Lower leg skin (tissue), 4 donors: ENCODE measurements around the gene FARP1. TPM values are rescaled to one million over a fixed set of nuclear protein-coding genes. Genes with fewer than 3 reads are reported as not detected.

Experiments used
- DNase-seq, 2 donors: peaks; one replicate each; pipeline ENCODE4 v3.0.0-alpha.2; 2019; ENCODE audit warnings: low spot score in 2 of 2
- H3K4me3 ChIP-seq: fragments of 200-600 bp; sonication (generic); 2 replicates; pipeline ENCODE4 v1.5.1; 2017; ENCODE audit warnings: mild to moderate bottlenecking, low read depth; ENCODE audit not compliant: poor library complexity, severe bottlenecking
- POLR2A ChIP-seq, 2 donors: fragments of 450-650 bp; IDR thresholded peaks; one replicate each; pipeline ENCODE4 v1.6.1; 2016 to 2017; ENCODE audit warnings: antibody characterized with exemption in 2 of 2, mild to moderate bottlenecking in 1 of 2, moderate library complexity in 1 of 2
- WGBS, 2 donors: methylation state at CpG; one replicate each; pipeline ENCODE4 v1.1.5; 2018; 5-methylcytosine and 5-hydroxymethylcytosine counted together
- intact Hi-C: fragments of 100-400 bp; cut with DNase I; formaldehyde crosslinking; loops from one replicate; pipeline ENCODE4 v1.15.0; 2023; ENCODE audit warnings: low total_unique reads
- total RNA-seq, 4 donors: library from RNA; depleted of rRNA; stranded (reverse); fragments of >200 nt; gene quantifications; one replicate each; pipeline ENCODE4 v1.1.0, GENCODE V29; 2016
- TF ChIP-seq, protein P1 (sequence below), 3 donors: fragments of 450-650 bp; IDR thresholded peaks; one replicate each; pipeline ENCODE4 v1.5.1; 2016; ENCODE audit warnings: antibody characterized with exemption in 3 of 3, mild to moderate bottlenecking in 3 of 3, moderate library complexity in 2 of 3

The FARP1 gene
- total RNA-seq, 4 donors from 2014 or later = 4.9 to 26.2 (median 13.3) TPM

DNA sequence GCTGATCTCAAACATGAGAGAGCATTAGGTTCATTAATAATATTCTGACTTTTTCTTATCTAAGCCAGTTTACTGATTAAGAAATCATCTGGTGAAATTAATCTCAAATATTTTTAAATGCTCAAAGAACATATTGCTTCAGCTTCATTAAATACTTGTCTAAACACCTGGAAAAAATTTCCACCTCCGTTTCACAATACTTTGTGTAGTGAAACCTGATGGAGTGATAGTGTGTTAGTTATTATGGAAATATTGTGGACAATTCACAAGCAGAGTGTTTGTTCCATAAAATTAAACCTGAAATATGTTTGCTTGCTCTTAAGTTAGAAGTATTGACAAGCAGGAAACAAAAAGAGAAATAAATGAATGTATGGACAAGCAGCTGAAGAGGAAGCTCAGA, 91.5 kb downstream of the FARP1 start:
- WGBS, 2 donors = 76 to 79% methylated on average over 1 of the region's 1 CpG
- no peak overlapping the region for H3K4me3 ChIP-seq
- intact Hi-C loops = no loop called here
- TF ChIP-seq, protein P1, sequence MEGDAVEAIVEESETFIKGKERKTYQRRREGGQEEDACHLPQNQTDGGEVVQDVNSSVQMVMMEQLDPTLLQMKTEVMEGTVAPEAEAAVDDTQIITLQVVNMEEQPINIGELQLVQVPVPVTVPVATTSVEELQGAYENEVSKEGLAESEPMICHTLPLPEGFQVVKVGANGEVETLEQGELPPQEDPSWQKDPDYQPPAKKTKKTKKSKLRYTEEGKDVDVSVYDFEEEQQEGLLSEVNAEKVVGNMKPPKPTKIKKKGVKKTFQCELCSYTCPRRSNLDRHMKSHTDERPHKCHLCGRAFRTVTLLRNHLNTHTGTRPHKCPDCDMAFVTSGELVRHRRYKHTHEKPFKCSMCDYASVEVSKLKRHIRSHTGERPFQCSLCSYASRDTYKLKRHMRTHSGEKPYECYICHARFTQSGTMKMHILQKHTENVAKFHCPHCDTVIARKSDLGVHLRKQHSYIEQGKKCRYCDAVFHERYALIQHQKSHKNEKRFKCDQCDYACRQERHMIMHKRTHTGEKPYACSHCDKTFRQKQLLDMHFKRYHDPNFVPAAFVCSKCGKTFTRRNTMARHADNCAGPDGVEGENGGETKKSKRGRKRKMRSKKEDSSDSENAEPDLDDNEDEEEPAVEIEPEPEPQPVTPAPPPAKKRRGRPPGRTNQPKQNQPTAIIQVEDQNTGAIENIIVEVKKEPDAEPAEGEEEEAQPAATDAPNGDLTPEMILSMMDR (IDR thresholded peaks at IDR 0.05) = no peak
- TF ChIP-seq POLR2A (IDR thresholded peaks at IDR 0.05) = no peak
- DNase-seq = no peak

DNA sequence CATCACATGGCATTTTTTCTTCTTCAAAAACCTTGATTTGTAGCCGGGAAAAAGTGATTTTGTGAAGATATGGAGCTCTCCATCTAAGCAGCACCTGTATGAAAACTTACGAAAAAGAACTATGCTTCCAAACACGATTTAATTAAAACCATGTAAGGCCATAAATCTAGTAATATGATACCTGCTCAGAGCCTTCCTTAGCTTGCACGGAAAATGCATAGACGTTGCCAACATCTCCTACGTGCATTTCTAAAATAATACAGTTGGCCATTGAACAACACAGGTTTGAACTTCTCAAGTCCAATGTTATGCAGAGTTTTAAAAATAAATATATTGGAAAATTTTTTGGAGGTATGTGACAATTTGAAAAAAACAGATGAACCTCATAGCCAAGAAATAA, 93.3 kb downstream of the FARP1 start:
- 56 to 62% methylated on average over 6 of the region's 6 CpGs for WGBS, 2 donors
- no peak overlapping the region for H3K4me3 ChIP-seq
- intact Hi-C loops = no loop called here
- TF ChIP-seq POLR2A (IDR thresholded peaks at IDR 0.05) = no peak
- TF ChIP-seq, protein P1 (IDR thresholded peaks at IDR 0.05) = no peak
- DNase-seq = no peak

DNA sequence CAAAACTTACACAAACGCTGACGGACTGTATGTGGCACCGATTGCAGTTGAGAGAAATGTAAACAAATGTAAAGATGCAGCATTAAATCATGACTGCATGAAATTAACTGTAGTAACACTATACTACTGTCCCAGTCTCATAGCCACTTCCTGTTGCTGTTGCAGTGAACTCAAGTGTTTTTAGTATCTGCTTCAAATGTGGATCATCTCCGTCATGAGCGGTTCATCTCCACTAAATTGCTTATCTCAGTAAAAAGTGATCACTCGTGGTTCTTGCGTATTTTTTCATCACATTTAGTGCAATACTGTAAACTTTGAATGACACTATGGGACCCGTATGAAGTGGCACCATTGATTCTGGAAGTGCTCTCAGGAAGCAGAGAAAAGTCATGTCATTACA, 94.4 kb downstream of the FARP1 start:
- intact Hi-C loops = no loop called here
- TF ChIP-seq, protein P1 (IDR thresholded peaks at IDR 0.05) = no peak
- no peak for TF ChIP-seq POLR2A (IDR thresholded peaks at IDR 0.05)
- DNase-seq = no peak
- WGBS, 2 donors = 93 to 95% methylated on average over 8 of the region's 8 CpGs
- no peak overlapping the region for H3K4me3 ChIP-seq

DNA sequence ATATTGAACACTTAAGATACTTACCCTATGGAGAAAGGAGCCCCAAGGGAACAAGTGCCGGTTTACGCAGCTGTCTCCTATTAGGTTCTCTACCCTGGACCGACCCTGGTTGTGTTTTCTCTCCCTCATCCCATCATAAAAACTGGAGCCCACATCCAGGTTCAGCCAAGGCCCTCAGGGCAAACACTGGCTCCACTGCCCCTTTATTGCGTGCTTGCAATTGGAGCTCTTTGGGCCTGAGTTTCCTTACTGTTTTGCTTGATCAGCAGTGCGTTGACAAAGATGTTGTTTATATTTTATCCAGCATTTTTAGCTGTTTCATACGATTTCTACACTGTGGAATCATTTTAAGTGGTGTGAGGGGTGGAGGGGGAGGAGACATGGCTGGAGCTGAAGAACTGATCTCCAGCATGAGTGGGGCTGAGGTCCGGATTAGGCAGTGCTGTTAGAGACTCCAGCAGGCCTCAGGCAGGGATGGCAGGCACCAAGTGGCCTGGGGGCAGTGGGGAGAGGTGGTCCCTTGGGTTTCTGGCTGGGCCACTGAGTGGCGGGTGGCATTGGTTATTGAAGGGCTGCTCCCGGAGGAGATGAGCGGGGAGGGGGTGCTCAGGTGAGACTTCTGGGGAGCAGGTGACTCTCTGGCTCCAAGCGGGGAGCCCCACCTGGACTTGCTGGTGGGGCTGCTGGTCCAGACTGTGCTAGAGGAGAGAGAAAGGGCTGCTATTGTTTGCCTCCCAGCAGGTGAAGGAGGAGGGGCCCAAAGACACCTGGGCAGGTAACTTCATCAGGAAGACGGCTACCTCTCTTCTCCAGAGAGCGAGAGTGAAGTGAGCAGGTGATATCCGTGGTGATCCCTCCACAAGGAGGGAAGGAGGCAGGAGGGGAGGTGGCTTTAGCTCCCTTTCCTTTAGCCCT, 96.5 kb downstream of the FARP1 start:
- 88 to 90% methylated on average over 14 of the region's 14 CpGs for WGBS, 2 donors
- DNase-seq = no peak
- no peak for TF ChIP-seq POLR2A (IDR thresholded peaks at IDR 0.05)
- TF ChIP-seq, protein P1 (IDR thresholded peaks at IDR 0.05) = no peak
- H3K4me3 ChIP-seq = no peak overlapping the region
- intact Hi-C loops = no loop called here

DNA sequence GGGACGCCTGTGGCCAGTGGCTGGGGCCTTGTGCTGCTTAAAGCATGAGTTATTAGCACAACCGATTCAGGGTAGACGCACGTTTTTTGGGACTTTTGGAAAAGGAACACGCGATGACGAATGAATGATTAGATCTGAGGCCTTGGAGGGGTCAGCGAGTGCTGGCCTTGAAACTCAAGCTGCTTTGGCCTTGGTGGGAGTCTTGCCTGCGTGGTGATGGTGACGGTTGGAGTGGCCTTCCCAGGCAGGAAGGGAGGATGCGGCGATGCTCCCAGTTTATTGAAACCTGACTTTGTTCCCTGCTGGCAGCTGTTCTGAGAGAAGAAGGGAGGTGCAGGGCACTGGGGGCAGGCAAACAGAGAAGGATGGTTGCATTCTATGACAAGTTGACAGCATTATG, 97.2 kb downstream of the FARP1 start:
- H3K4me3 ChIP-seq = no peak overlapping the region
- TF ChIP-seq, protein P1 (IDR thresholded peaks at IDR 0.05) = no peak
- no peak for TF ChIP-seq POLR2A (IDR thresholded peaks at IDR 0.05)
- DNase-seq = no peak
- intact Hi-C loops = no loop called here
- WGBS, 2 donors = 95% methylated on average over 12 of the region's 12 CpGs
